Brain microvascular endothelial cell (primary cell): ENCODE measurements around the gene DCPS.
"Not testable (repeated sequence)": the region's sequence is repeated elsewhere in the genome, so short reads cannot be mapped to it uniquely, and the experiment has no call there.

ENCODE experiments used
- DNase-seq: peaks from one replicate; pipeline ENCODE4 v3.0.0-alpha.2; 2020
- H3K27ac ChIP-seq: fragments of 250-450 bp; sonication (Bioruptor Pico); 2 replicates; pipeline ENCODE4 v1.5.1; 2020; ENCODE audit warnings: mild to moderate bottlenecking, moderate library complexity
- H3K27me3 ChIP-seq: fragments of 250-450 bp; sonication (Bioruptor Pico); replicated peaks from 2 replicates; pipeline ENCODE4 v1.5.1; 2020; ENCODE audit warnings: mild to moderate bottlenecking
- H3K36me3 ChIP-seq: fragments of 250-450 bp; sonication (Bioruptor Pico); replicated peaks from 2 replicates; pipeline ENCODE4 v1.5.1; 2020; ENCODE audit warnings: mild to moderate bottlenecking
- H3K4me3 ChIP-seq: 2 replicates; pipeline ENCODE4 v1.5.1; 2011; ENCODE audit warnings: low read depth, mild to moderate bottlenecking, control low read depth, low read length, moderate library complexity
- CTCF ChIP-seq: IDR thresholded peaks from 2 replicates; pipeline ENCODE4 v1.5.1; 2011; ENCODE audit warnings: low read depth, mild to moderate bottlenecking, moderate library complexity, low read length, control low read depth, inconsistent platforms; ENCODE audit errors: missing control alignments
- in situ Hi-C: cut with HindIII; loops from 2 replicates; pipeline ENCODE4 v1.10.0; 2017; ENCODE audit warnings: low sequenced_read_pairs, low pct_ligation_motif_present

Gene DCPS

GRCh38 chr11:126303623-126304456 lies at the start of gene DCPS:
Gene DCPS, plus strand, starts transcription at chr11:126304060. Its CDS starts 21 bp downstream, at chr11:126304081.
- DNase-seq: peak; percentile 86
- in situ Hi-C loops: no loop called here

GRCh38 chr11:126254819-126255218 lies 49.0 kb upstream of the DCPS start:
- Histone ChIP-seq H3K27me3 (no peaks in the 10 kb centered on the region), H3K36me3 (peaks cover 8% of the 10 kb centered on the region), H3K27ac (no peak overlapping the region), H3K4me3 (no peak overlapping the region)
- no peak for DNase-seq
- in situ Hi-C loops: no loop called here
- no peak for TF ChIP-seq CTCF

More at GRCh38 chr11:126303623-126304456, at the start of gene DCPS:
- peak within 1 kb of the TSS; percentile 84 for H3K4me3 ChIP-seq
- H3K36me3 ChIP-seq: no peaks in the 10 kb centered on the region
- no peaks in the 10 kb centered on the region for H3K27me3 ChIP-seq
- H3K27ac ChIP-seq: peak within 1 kb of the TSS; percentile 88
- TF ChIP-seq CTCF: no peak

- H3K27ac ChIP-seq, DNase-seq, H3K27me3 ChIP-seq, in situ Hi-C loops, H3K36me3 ChIP-seq, H3K4me3 ChIP-seq: not testable (repeated sequence)
Measured at GRCh38 chr11:126255507-126255906, 48.4 kb upstream of the DCPS start.

- no peak overlapping the region for H3K27ac ChIP-seq
- no peak overlapping the region for H3K4me3 ChIP-seq
- H3K27me3 ChIP-seq: no peaks in the 10 kb centered on the region
- H3K36me3 ChIP-seq: peaks cover 9% of the 10 kb centered on the region
- no peak for TF ChIP-seq CTCF
- no peak for DNase-seq
- in situ Hi-C loops: no loop called here
Measured at GRCh38 chr11:126256216-126256615, 47.6 kb upstream of the DCPS start.

- H3K27ac ChIP-seq: no peak overlapping the region
- H3K27me3 ChIP-seq: no peaks in the 10 kb centered on the region
- no peak overlapping the region for H3K4me3 ChIP-seq
- H3K36me3 ChIP-seq: peaks cover 17% of the 10 kb centered on the region
- in situ Hi-C loops: no loop called here
- TF ChIP-seq CTCF: no peak
- DNase-seq: no peak
Measured at GRCh38 chr11:126257144-126257543, 46.7 kb upstream of the DCPS start.

- Histone ChIP-seq H3K27ac (no peak overlapping the region), H3K4me3 (no peak overlapping the region), H3K36me3 (peaks cover 21% of the 10 kb centered on the region), H3K27me3 (no peaks in the 10 kb centered on the region)
- no peak for TF ChIP-seq CTCF
- in situ Hi-C loops: no loop called here
- peak; percentile 34 for DNase-seq
Measured at GRCh38 chr11:126257764-126258163, 46.1 kb upstream of the DCPS start.
